C4-2B (cell line): ENCODE measurements around the gene SETD1B.

ENCODE experiments used
- H3K27ac ChIP-seq: fragments of 450-650 bp; 2 replicates; pipeline ENCODE4 v1.5.1; 2017
- ZFX ChIP-seq: fragments of 450-650 bp; IDR thresholded peaks from 2 replicates; pipeline ENCODE4 v1.6.1; 2017
- TF ChIP-seq, protein P1 (sequence below): fragments of 450-650 bp; conservative IDR thresholded peaks from 2 replicates; pipeline ENCODE4 v1.5.1; 2017; ENCODE audit warnings: mild to moderate bottlenecking

The SETD1B gene

DNA sequence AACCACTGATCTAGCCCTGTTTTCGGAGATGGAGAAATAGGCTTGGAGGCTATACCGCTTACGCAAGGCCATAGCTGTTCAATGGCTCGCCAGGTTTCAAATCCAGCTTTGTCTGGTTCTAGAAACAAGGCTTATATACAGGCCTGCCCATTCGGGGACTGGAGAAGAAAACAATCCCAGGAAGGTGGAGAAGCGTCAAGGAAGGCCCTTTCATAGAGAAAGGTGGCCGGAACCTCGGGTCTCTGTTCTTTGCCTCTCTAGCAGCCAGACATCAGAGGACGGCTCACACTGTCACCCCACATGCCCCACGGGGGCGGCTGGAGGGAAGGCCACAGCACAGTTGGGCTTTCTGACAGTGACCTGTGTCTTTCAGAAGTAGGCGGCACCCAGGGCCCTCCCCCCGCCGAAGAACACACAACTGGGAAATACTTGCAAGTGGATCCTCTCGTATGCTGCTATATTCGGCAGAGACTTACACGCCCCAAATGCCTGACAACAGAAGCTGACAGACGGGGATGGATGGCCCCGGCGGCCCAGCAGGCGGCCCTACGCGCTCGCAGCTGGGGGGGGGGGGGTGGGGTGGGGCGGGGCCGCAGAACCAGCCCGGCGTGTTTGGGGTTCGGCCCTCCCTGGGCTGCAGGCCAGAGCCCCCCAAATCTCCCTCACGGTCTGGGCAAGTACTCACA, 4.5 kb upstream of the SETD1B start:
- H3K27ac ChIP-seq = peak overlapping the region; percentile 98
- TF ChIP-seq, protein P1, sequence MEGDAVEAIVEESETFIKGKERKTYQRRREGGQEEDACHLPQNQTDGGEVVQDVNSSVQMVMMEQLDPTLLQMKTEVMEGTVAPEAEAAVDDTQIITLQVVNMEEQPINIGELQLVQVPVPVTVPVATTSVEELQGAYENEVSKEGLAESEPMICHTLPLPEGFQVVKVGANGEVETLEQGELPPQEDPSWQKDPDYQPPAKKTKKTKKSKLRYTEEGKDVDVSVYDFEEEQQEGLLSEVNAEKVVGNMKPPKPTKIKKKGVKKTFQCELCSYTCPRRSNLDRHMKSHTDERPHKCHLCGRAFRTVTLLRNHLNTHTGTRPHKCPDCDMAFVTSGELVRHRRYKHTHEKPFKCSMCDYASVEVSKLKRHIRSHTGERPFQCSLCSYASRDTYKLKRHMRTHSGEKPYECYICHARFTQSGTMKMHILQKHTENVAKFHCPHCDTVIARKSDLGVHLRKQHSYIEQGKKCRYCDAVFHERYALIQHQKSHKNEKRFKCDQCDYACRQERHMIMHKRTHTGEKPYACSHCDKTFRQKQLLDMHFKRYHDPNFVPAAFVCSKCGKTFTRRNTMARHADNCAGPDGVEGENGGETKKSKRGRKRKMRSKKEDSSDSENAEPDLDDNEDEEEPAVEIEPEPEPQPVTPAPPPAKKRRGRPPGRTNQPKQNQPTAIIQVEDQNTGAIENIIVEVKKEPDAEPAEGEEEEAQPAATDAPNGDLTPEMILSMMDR = no peak
- no peak for TF ChIP-seq ZFX

DNA sequence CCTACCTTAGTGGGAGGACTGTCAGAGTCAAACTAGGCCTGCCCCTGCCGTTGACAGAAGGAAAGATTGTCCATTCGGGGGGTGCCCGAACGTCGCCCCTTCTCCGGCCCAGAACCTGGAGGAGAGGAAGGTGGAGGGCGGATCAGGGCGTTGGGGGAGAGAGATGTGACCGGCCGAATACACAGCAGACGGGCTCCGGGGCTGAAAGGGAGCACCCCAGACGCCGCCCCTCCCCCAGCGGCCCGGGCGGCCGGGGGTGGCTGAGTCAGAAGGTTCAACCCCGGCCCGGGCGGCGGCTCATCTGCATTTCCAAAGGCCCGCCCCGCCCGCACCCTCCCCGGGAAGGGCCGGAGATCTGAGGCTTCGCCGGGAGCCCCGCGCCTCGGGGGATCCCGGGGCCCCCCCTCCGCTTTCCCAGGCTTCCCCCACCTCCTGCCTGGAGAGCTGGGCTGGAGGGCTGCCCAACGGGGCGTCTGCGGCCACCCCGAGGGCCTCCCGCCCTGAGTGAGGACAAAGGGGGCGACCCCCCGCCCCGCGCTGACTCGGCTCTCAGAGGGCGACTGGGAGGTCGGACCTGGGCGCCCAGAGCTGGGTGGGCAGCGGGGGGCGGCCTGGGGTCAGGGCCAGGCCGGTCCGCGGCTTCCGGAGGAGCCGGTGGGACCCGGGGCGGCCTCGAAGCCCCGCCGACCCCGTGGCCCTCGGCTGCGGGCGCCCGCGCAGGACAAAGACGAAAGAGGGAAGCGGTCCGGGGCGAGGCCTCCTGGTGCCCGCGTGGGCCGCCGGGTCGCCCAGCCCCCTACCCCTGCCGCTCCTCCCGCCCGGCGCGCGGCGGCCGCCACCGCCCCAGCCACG, 3.7 kb upstream of the SETD1B start:
- peak overlapping the region; percentile 98 for H3K27ac ChIP-seq
- TF ChIP-seq, protein P1 = no peak
- no peak for TF ChIP-seq ZFX

DNA sequence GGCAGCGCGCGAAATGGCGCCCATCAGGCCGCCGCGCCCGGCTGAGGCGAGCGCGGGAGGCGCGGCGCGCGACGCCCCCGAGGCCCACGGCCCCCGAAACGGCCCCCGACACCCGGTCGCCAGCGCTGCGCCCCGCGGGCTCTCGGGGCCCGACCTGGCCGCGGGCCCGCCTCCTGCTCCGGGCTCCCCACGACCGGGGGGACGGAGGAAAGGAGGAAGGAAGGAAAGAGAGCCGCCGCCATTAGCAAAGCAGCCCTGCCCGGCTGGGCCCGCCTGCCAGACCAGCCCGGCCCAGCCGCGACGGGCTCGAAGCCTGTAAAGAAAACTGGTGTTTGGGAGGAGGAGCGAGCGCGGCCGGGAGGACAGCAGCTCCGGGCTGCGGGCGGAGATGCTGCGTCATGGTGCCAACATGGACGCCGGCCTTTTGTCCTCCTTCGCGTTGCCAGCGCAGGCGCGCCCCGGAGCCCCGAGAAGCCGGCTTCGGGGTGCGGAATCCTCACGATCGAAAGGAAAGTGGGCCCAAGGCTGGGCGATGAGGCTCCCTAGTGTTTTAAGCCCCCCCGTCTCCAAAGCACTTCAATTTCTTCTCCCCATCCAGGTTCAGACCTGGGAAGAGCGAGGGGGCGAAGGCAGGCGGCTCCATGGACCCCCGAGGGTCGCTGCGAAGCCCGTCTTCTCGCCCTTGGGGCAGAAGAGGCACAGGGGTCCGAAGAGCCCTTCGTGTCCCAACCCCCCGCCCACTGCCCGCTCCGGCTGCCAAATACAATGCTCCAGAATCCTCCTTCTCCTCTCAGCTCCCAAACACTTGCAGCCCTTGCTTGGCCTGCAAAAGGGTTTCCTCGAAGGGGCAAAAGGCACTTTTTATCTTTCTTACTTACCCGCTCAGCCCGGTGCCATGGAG, 2.9 kb upstream of the SETD1B start:
- H3K27ac ChIP-seq = peak overlapping the region; percentile 98
- TF ChIP-seq ZFX = peak; percentile 65
- TF ChIP-seq, protein P1 = no peak

DNA sequence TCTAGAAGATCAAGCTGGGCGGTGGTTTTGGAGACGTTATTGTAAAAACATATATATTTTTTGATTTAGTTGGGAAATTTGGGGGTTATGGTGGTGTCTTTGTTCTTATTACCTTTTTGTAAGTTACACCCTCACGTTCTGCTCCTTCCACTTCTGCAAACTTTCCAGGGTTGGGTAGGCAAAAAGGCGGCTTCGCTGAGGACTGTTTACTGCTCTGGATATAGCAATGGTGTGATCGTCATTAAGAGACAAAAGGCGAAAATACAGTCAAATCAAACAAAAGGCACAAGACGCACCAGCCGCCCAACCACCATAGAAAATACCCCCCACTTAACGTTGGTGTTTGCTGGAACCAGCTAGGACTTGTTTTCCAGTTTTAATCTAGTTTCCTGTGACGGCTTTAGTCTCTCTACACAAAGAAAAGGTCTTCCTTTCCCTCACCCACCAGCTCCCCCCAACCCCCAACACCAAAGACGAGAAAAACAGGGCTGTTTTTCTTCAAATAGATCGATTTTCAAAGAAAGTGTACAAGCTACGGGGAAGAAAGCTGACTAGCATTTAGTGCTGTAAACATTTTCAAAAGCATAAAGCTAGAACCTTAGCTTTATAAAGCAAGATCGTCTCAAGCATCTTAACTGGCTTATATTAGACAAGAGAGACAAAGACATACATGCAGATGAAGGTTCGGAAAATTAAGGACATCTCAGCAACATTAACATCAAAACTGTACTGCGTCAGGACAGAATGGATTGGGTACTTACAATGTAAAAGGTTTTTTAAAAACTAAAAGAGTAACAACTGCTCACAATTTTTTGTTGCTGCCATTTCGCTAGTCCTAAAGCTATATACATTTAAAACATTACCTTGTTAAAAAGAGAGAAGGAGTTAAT, 2.0 kb upstream of the SETD1B start:
- TF ChIP-seq ZFX = no peak
- TF ChIP-seq, protein P1 = no peak
- peak overlapping the region; percentile 98 for H3K27ac ChIP-seq

DNA sequence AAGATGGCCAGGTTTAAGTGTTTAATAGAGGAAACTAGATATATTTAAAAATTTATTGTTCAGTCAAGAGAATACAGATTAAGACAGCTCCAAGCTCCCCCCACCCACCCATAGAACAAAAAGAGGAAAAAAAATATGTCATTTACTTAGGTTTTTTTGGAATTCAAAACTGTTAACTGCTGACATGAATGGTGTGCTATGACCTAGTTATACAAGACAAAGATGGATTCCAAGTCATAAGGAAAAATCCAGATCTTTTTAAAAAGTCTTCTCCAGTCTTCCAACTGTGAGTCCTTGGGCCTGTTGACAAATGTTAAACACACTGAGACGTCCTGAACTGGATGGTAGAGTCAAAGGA, 1.3 kb upstream of the SETD1B start:
- TF ChIP-seq, protein P1 = no peak
- TF ChIP-seq ZFX = no peak
- peak overlapping the region; percentile 97 for H3K27ac ChIP-seq

DNA sequence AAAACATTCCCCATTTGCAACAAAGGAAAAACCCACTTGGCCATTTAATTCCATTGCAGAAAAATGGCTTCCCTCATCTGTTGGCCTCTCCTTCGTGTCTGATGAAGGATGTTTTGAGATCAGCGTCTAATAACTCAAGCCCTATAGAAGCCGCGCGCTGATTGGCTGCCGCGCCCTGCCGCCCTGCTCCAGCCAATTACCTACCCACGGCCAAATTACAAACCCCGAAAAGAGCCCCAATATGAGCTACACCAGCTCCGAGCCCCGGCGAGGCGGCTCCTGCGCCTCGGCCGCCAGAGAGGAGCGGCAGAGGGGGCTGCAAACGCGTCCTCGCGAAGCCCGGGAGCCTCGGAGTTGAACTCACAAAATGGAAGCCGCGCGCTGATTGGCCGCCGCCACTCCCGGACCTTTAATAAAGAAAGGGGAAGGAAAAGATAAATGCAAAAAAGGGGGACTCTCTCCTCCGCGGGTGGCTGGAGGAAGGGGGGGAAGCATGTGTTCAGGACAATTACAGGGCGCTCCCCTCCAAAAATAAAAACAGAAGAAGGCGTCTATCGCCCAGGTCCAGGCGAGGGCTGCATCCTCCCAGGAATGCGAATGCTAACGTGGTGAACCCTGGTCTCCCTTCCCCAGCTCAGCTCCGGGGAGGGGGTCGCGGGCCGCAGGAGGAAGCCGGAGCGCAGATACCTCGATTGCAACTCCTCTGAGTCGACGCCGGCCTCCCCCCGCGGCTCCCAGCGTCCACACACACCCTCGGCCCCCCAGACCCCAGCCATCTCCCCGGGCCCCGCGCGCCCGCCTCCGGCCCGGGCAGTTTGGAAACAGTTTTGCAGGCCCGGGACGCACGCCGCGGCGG, 738 bp upstream of the SETD1B start:
- peak overlapping the region; percentile 97 for H3K27ac ChIP-seq
- TF ChIP-seq, protein P1 = no peak
- no peak; the same call in 1 of the 2 replicates for TF ChIP-seq ZFX
